ENCODE data around the gene AKR1C4.
A peak's percentile ranks its signal among the peaks of the same experiment; 100 is the strongest.

The AKR1C4 gene

GRCh38 chr10:5196702-5197113 lies at the start of gene AKR1C4:
TSS of gene AKR1C4 (plus strand) at chr10:5196837. CDS start at chr10:5196868, 31 bp downstream.
- H3K36me3 ChIP-seq (ENCODE audit: control insufficient read depth in 2 of 2, insufficient read depth in 2 of 2, low read length in 2 of 2) = no peaks in the 10 kb centered on the region
- no peak within 1 kb of the TSS for H3K9ac ChIP-seq (ENCODE audit: low read depth in 1 of 2, low read length in 2 of 2)
- H3K9me3 ChIP-seq (ENCODE audit: control insufficient read depth in 2 of 2, low read length in 2 of 2) = no peaks in the 10 kb centered on the region
- no peaks in the 10 kb centered on the region for H3K27me3 ChIP-seq (ENCODE audit: control insufficient read depth in 2 of 2, insufficient read depth in 2 of 2, low read length in 2 of 2)
- no peak within 1 kb of the TSS for H3K4me3 ChIP-seq (ENCODE audit: low read length in 2 of 2)
- no peaks in the 10 kb centered on the region for H3K4me1 ChIP-seq (ENCODE audit: control insufficient read depth in 2 of 2, insufficient read depth in 2 of 2, low read length in 2 of 2)
- H3K27ac ChIP-seq (ENCODE audit: low read depth in 2 of 2, low read length in 2 of 2) = no peak within 1 kb of the TSS

- Histone ChIP-seq H3K9ac (ENCODE audit: low read depth in 1 of 2, low read length in 2 of 2) (no peak overlapping the region), H3K27me3 (ENCODE audit: control insufficient read depth in 2 of 2, insufficient read depth in 2 of 2, low read length in 2 of 2) (no peaks in the 10 kb centered on the region), H3K4me1 (ENCODE audit: control insufficient read depth in 2 of 2, insufficient read depth in 2 of 2, low read length in 2 of 2) (peaks cover 19 to 22% of the 10 kb centered on the region in 2 donors), H3K9me3 (ENCODE audit: control insufficient read depth in 2 of 2, low read length in 2 of 2) (no peaks in the 10 kb centered on the region), H3K36me3 (ENCODE audit: control insufficient read depth in 2 of 2, insufficient read depth in 2 of 2, low read length in 2 of 2) (no peaks in the 10 kb centered on the region), H3K4me3 (ENCODE audit: low read length in 2 of 2) (no peak overlapping the region), H3K27ac (ENCODE audit: low read depth in 2 of 2, low read length in 2 of 2) (peak overlapping the region; percentile 30 to 48)
Measured at GRCh38 chr10:5146920-5147254, 49.8 kb upstream of the AKR1C4 start.

GRCh38 chr10:5147255-5147980 lies 49.2 kb upstream of the AKR1C4 start:
- no peaks in the 10 kb centered on the region for H3K9me3 ChIP-seq (ENCODE audit: control insufficient read depth in 2 of 2, low read length in 2 of 2)
- peak overlapping the region; percentile 67 to 72 for H3K27ac ChIP-seq (ENCODE audit: low read depth in 2 of 2, low read length in 2 of 2)

GRCh38 chr10:5147981-5148677 lies 48.5 kb upstream of the AKR1C4 start:
- H3K4me3 ChIP-seq (ENCODE audit: low read length in 2 of 2) = no peak overlapping the region
- H3K36me3 ChIP-seq (ENCODE audit: control insufficient read depth in 2 of 2, insufficient read depth in 2 of 2, low read length in 2 of 2) = no peaks in the 10 kb centered on the region
- no peaks in the 10 kb centered on the region for H3K9me3 ChIP-seq (ENCODE audit: control insufficient read depth in 2 of 2, low read length in 2 of 2)
- H3K9ac ChIP-seq (ENCODE audit: low read depth in 1 of 2, low read length in 2 of 2) = no peak overlapping the region
- H3K27ac ChIP-seq (ENCODE audit: low read depth in 2 of 2, low read length in 2 of 2) = peak overlapping the region; percentile 67 to 72
- H3K27me3 ChIP-seq (ENCODE audit: control insufficient read depth in 2 of 2, insufficient read depth in 2 of 2, low read length in 2 of 2) = no peaks in the 10 kb centered on the region
- H3K4me1 ChIP-seq (ENCODE audit: control insufficient read depth in 2 of 2, insufficient read depth in 2 of 2, low read length in 2 of 2) = peaks cover 14 to 16% of the 10 kb centered on the region in 2 donors

More at GRCh38 chr10:5147255-5147980, 49.2 kb upstream of the AKR1C4 start:
- Histone ChIP-seq H3K9ac (ENCODE audit: low read depth in 1 of 2, low read length in 2 of 2) (no peak overlapping the region), H3K4me3 (ENCODE audit: low read length in 2 of 2) (peak overlapping the region; percentile 0 to 19), H3K36me3 (ENCODE audit: control insufficient read depth in 2 of 2, insufficient read depth in 2 of 2, low read length in 2 of 2) (no peaks in the 10 kb centered on the region), H3K4me1 (ENCODE audit: control insufficient read depth in 2 of 2, insufficient read depth in 2 of 2, low read length in 2 of 2) (peaks cover 17 to 18% of the 10 kb centered on the region in 2 donors), H3K27me3 (ENCODE audit: control insufficient read depth in 2 of 2, insufficient read depth in 2 of 2, low read length in 2 of 2) (no peaks in the 10 kb centered on the region)

GRCh38 chr10:5148678-5149032 lies 48.0 kb upstream of the AKR1C4 start:
- H3K4me3 ChIP-seq (ENCODE audit: low read length in 2 of 2) = no peak overlapping the region
- H3K27ac ChIP-seq (ENCODE audit: low read depth in 2 of 2, low read length in 2 of 2) = peak overlapping the region; percentile 10 to 67
- H3K4me1 ChIP-seq (ENCODE audit: control insufficient read depth in 2 of 2, insufficient read depth in 2 of 2, low read length in 2 of 2) = peaks cover 14 to 16% of the 10 kb centered on the region in 2 donors
- no peak overlapping the region for H3K9ac ChIP-seq (ENCODE audit: low read depth in 1 of 2, low read length in 2 of 2)
- no peaks in the 10 kb centered on the region for H3K9me3 ChIP-seq (ENCODE audit: control insufficient read depth in 2 of 2, low read length in 2 of 2)
- no peaks in the 10 kb centered on the region for H3K27me3 ChIP-seq (ENCODE audit: control insufficient read depth in 2 of 2, insufficient read depth in 2 of 2, low read length in 2 of 2)
- no peaks in the 10 kb centered on the region for H3K36me3 ChIP-seq (ENCODE audit: control insufficient read depth in 2 of 2, insufficient read depth in 2 of 2, low read length in 2 of 2)

- Histone ChIP-seq H3K4me1 (ENCODE audit: control insufficient read depth in 2 of 2, insufficient read depth in 2 of 2, low read length in 2 of 2) (peaks cover 14 to 16% of the 10 kb centered on the region in 2 donors), H3K9me3 (ENCODE audit: control insufficient read depth in 2 of 2, low read length in 2 of 2) (no peaks in the 10 kb centered on the region), H3K4me3 (ENCODE audit: low read length in 2 of 2) (no peak overlapping the region), H3K27me3 (ENCODE audit: control insufficient read depth in 2 of 2, insufficient read depth in 2 of 2, low read length in 2 of 2) (no peaks in the 10 kb centered on the region), H3K36me3 (ENCODE audit: control insufficient read depth in 2 of 2, insufficient read depth in 2 of 2, low read length in 2 of 2) (no peaks in the 10 kb centered on the region), H3K27ac (ENCODE audit: low read depth in 2 of 2, low read length in 2 of 2) (no peak overlapping the region), H3K9ac (ENCODE audit: low read depth in 1 of 2, low read length in 2 of 2) (no peak overlapping the region)
Measured at GRCh38 chr10:5151076-5151475, 45.6 kb upstream of the AKR1C4 start.

GRCh38 chr10:5155951-5156350 lies 40.7 kb upstream of the AKR1C4 start:
- Histone ChIP-seq H3K27me3 (ENCODE audit: control insufficient read depth in 2 of 2, insufficient read depth in 2 of 2, low read length in 2 of 2) (no peaks in the 10 kb centered on the region), H3K27ac (ENCODE audit: low read depth in 2 of 2, low read length in 2 of 2) (no peak overlapping the region), H3K4me1 (ENCODE audit: control insufficient read depth in 2 of 2, insufficient read depth in 2 of 2, low read length in 2 of 2) (no peaks in the 10 kb centered on the region), H3K36me3 (ENCODE audit: control insufficient read depth in 2 of 2, insufficient read depth in 2 of 2, low read length in 2 of 2) (no peaks in the 10 kb centered on the region), H3K9me3 (ENCODE audit: control insufficient read depth in 2 of 2, low read length in 2 of 2) (no peaks in the 10 kb centered on the region), H3K9ac (ENCODE audit: low read depth in 1 of 2, low read length in 2 of 2) (no peak overlapping the region), H3K4me3 (ENCODE audit: low read length in 2 of 2) (no peak overlapping the region)

- H3K36me3 ChIP-seq (ENCODE audit: control insufficient read depth in 2 of 2, insufficient read depth in 2 of 2, low read length in 2 of 2) = no peaks in the 10 kb centered on the region
- H3K9me3 ChIP-seq (ENCODE audit: control insufficient read depth in 2 of 2, low read length in 2 of 2) = no peaks in the 10 kb centered on the region
- H3K4me1 ChIP-seq (ENCODE audit: control insufficient read depth in 2 of 2, insufficient read depth in 2 of 2, low read length in 2 of 2) = no peaks in the 10 kb centered on the region
- H3K4me3 ChIP-seq (ENCODE audit: low read length in 2 of 2) = no peak overlapping the region
- H3K27ac ChIP-seq (ENCODE audit: low read depth in 2 of 2, low read length in 2 of 2) = no peak overlapping the region
- no peak overlapping the region for H3K9ac ChIP-seq (ENCODE audit: low read depth in 1 of 2, low read length in 2 of 2)
- H3K27me3 ChIP-seq (ENCODE audit: control insufficient read depth in 2 of 2, insufficient read depth in 2 of 2, low read length in 2 of 2) = no peaks in the 10 kb centered on the region
Measured at GRCh38 chr10:5157501-5157900, 39.1 kb upstream of the AKR1C4 start.

- H3K36me3 ChIP-seq (ENCODE audit: control insufficient read depth in 2 of 2, insufficient read depth in 2 of 2, low read length in 2 of 2) = no peaks in the 10 kb centered on the region
- H3K4me3 ChIP-seq (ENCODE audit: low read length in 2 of 2) = no peak overlapping the region
- H3K27me3 ChIP-seq (ENCODE audit: control insufficient read depth in 2 of 2, insufficient read depth in 2 of 2, low read length in 2 of 2) = no peaks in the 10 kb centered on the region
- peaks cover 0 to 4% of the 10 kb centered on the region in 2 donors for H3K9me3 ChIP-seq (ENCODE audit: control insufficient read depth in 2 of 2, low read length in 2 of 2)
- H3K9ac ChIP-seq (ENCODE audit: low read depth in 1 of 2, low read length in 2 of 2) = no peak overlapping the region
- no peaks in the 10 kb centered on the region for H3K4me1 ChIP-seq (ENCODE audit: control insufficient read depth in 2 of 2, insufficient read depth in 2 of 2, low read length in 2 of 2)
- no peak overlapping the region for H3K27ac ChIP-seq (ENCODE audit: low read depth in 2 of 2, low read length in 2 of 2)
Measured at GRCh38 chr10:5159126-5159525, 37.5 kb upstream of the AKR1C4 start.

GRCh38 chr10:5163487-5163886 lies 33.1 kb upstream of the AKR1C4 start:
- peaks cover 6 to 9% of the 10 kb centered on the region in 2 donors for H3K9me3 ChIP-seq (ENCODE audit: control insufficient read depth in 2 of 2, low read length in 2 of 2)
- no peaks in the 10 kb centered on the region for H3K4me1 ChIP-seq (ENCODE audit: control insufficient read depth in 2 of 2, insufficient read depth in 2 of 2, low read length in 2 of 2)
- no peak overlapping the region for H3K4me3 ChIP-seq (ENCODE audit: low read length in 2 of 2)
- no peak overlapping the region for H3K27ac ChIP-seq (ENCODE audit: low read depth in 2 of 2, low read length in 2 of 2)
- no peak overlapping the region for H3K9ac ChIP-seq (ENCODE audit: low read depth in 1 of 2, low read length in 2 of 2)
- H3K36me3 ChIP-seq (ENCODE audit: control insufficient read depth in 2 of 2, insufficient read depth in 2 of 2, low read length in 2 of 2) = no peaks in the 10 kb centered on the region
- H3K27me3 ChIP-seq (ENCODE audit: control insufficient read depth in 2 of 2, insufficient read depth in 2 of 2, low read length in 2 of 2) = no peaks in the 10 kb centered on the region

Measured in mucosa of rectum (tissue), 2 donors.